GM18868 (cell line): ENCODE data around the gene IL7R.
"Not testable (repeated sequence)": the region's sequence is repeated elsewhere in the genome, so short reads cannot be mapped to it uniquely, and the experiment has no call there.

Experiments used
- ATAC-seq: cut with Tn5 transposase; IDR thresholded peaks from one replicate; pipeline ENCODE4 v1.9.1; 2021; ENCODE audit warnings: mild to moderate bottlenecking, moderate library complexity; ENCODE audit not compliant: unreplicated experiment

Gene IL7R

GRCh38 chr5:35838370-35839042 is 18.2 kb upstream of the IL7R start:
- no peak for ATAC-seq

GRCh38 chr5:35842856-35843255 is 13.8 kb upstream of the IL7R start:
- no peak for ATAC-seq

GRCh38 chr5:35845508-35845907 is 11.2 kb upstream of the IL7R start:
- not testable (repeated sequence) for ATAC-seq

- no peak for ATAC-seq
Measured at GRCh38 chr5:35847491-35847890, 9.2 kb upstream of the IL7R start.

- ATAC-seq = no peak
Measured at GRCh38 chr5:35847961-35848360, 8.7 kb upstream of the IL7R start.

- ATAC-seq = no peak
Measured at GRCh38 chr5:35849860-35850259, 6.8 kb upstream of the IL7R start.

- ATAC-seq = no peak
Measured at GRCh38 chr5:35850967-35851680, 5.6 kb upstream of the IL7R start.

GRCh38 chr5:35852084-35852734 is 4.5 kb upstream of the IL7R start:
- ATAC-seq = peak; percentile 51

- ATAC-seq = no peak
Measured at GRCh38 chr5:35852773-35853172, 3.9 kb upstream of the IL7R start.

GRCh38 chr5:35853631-35854030 is 3.1 kb upstream of the IL7R start:
- no peak for ATAC-seq

GRCh38 chr5:35854248-35854647 is 2.4 kb upstream of the IL7R start:
- no peak for ATAC-seq

GRCh38 chr5:35855187-35855586 is 1.5 kb upstream of the IL7R start:
- no peak for ATAC-seq

GRCh38 chr5:35856186-35856764 is 416 bp upstream of the IL7R start:
- ATAC-seq = not testable (repeated sequence)

- ATAC-seq = no peak
Measured at GRCh38 chr5:35857606-35858205, 1.0 kb downstream of the IL7R start.

GRCh38 chr5:35859101-35859661 is 2.5 kb downstream of the IL7R start:
- ATAC-seq = no peak

- ATAC-seq = no peak
Measured at GRCh38 chr5:35860686-35861085, 4.0 kb downstream of the IL7R start.

- no peak for ATAC-seq
Measured at GRCh38 chr5:35861718-35862117, 5.0 kb downstream of the IL7R start.

- ATAC-seq = no peak
Measured at GRCh38 chr5:35862126-35862525, 5.4 kb downstream of the IL7R start.

GRCh38 chr5:35863159-35863558 is 6.5 kb downstream of the IL7R start:
- ATAC-seq = peak; percentile 85

- no peak for ATAC-seq
Measured at GRCh38 chr5:35867998-35868397, 11.3 kb downstream of the IL7R start.

- peak; percentile 52 for ATAC-seq
Measured at GRCh38 chr5:35869685-35870277, 13.1 kb downstream of the IL7R start.
